ENCODE results near the gene MTRF1L. TPM values are rescaled to one million over a fixed set of nuclear protein-coding genes. Genes with fewer than 3 reads are reported as not detected.

MTRF1L gene
- total and polyA plus RNA-seq, 7 experiments from 2014 or later: 6.1 to 18.1 (median 10.6) TPM

GRCh38 chr6:152943260-152943897 lies 59.1 kb downstream of the MTRF1L start:
- intact Hi-C loops (cut with micrococcal nuclease): no loop called here
- Histone ChIP-seq H3K27ac (ENCODE audit: low read depth, low read length) (no peak overlapping the region), H3K27me3 (ENCODE audit: control insufficient read depth in 2 of 2, insufficient read depth in 2 of 2, low read length in 2 of 2) (no peaks in the 10 kb centered on the region), H3K4me3 (ENCODE audit: low read length) (no peak overlapping the region), H3K4me1 (ENCODE audit: control insufficient read depth in 2 of 2, insufficient read depth in 2 of 2, low read length in 2 of 2) (no peaks in the 10 kb centered on the region), H3K36me3 (ENCODE audit: control insufficient read depth in 2 of 3, insufficient read depth in 3 of 3, low read length in 3 of 3) (no peaks in the 10 kb centered on the region), H3K9me3 (ENCODE audit: control insufficient read depth in 2 of 3, low read length in 3 of 3) (no peaks in the 10 kb centered on the region)
- H3K4me3 Mint-ChIP-seq: no peak overlapping the region
- ATAC-seq (no peak), DNase-seq (no peak)
- CTCF ChIA-PET: interaction anchor here (0.6 kb wide), 1 partner anchor 22 kb away, joined by 3 read pairs; no protein-coding TSS in a partner anchor
- no peak overlapping the region for H3K27ac Mint-ChIP-seq
- no peaks in the 10 kb centered on the region for H3K9me3 Mint-ChIP-seq
- peaks cover 16 to 45% (median 20%) of the 10 kb centered on the region in 5 donors for H3K27me3 Mint-ChIP-seq
- no peaks in the 10 kb centered on the region for H3K36me3 Mint-ChIP-seq
- H3K4me1 Mint-ChIP-seq: peaks cover 0 to 8% (median 6%) of the 10 kb centered on the region in 7 donors
- POLR2A ChIA-PET: no interaction called here

GRCh38 chr6:152942319-152942869 lies 60.1 kb downstream of the MTRF1L start:
- DNase-seq (no peak), ATAC-seq (no peak)
- no peaks in the 10 kb centered on the region for H3K4me1 ChIP-seq (ENCODE audit: control insufficient read depth in 2 of 2, insufficient read depth in 2 of 2, low read length in 2 of 2)
- no peak overlapping the region for H3K4me3 ChIP-seq (ENCODE audit: low read length)
- Mint-ChIP-seq H3K36me3 (no peaks in the 10 kb centered on the region), H3K9me3 (no peaks in the 10 kb centered on the region), H3K4me3 (no peak overlapping the region), H3K27me3 (peaks cover 17 to 35% (median 26%) of the 10 kb centered on the region in 5 donors), H3K27ac (no peak overlapping the region), H3K4me1 (no peaks in the 10 kb centered on the region)
- ChIA-PET CTCF (interaction anchor here (0.6 kb wide), 1 partner anchor 23 kb away, joined by 3 read pairs; no protein-coding TSS in a partner anchor), POLR2A (no interaction called here)
- H3K27ac ChIP-seq (ENCODE audit: low read depth, low read length): no peak overlapping the region
- H3K36me3 ChIP-seq (ENCODE audit: control insufficient read depth in 2 of 3, insufficient read depth in 3 of 3, low read length in 3 of 3): no peaks in the 10 kb centered on the region
- H3K9me3 ChIP-seq (ENCODE audit: control insufficient read depth in 2 of 3, low read length in 3 of 3): no peaks in the 10 kb centered on the region
- intact Hi-C loops (cut with micrococcal nuclease): no loop called here
- H3K27me3 ChIP-seq (ENCODE audit: control insufficient read depth in 2 of 2, insufficient read depth in 2 of 2, low read length in 2 of 2): no peaks in the 10 kb centered on the region

- ChIA-PET CTCF (no interaction called here), POLR2A (no interaction called here)
- Histone ChIP-seq H3K27ac (ENCODE audit: low read depth, low read length) (no peak overlapping the region), H3K4me1 (ENCODE audit: control insufficient read depth in 2 of 2, insufficient read depth in 2 of 2, low read length in 2 of 2) (no peaks in the 10 kb centered on the region), H3K36me3 (ENCODE audit: control insufficient read depth in 2 of 3, insufficient read depth in 3 of 3, low read length in 3 of 3) (no peaks in the 10 kb centered on the region), H3K9me3 (ENCODE audit: control insufficient read depth in 2 of 3, low read length in 3 of 3) (no peaks in the 10 kb centered on the region), H3K27me3 (ENCODE audit: control insufficient read depth in 2 of 2, insufficient read depth in 2 of 2, low read length in 2 of 2) (no peaks in the 10 kb centered on the region), H3K4me3 (ENCODE audit: low read length) (no peak overlapping the region)
- DNase-seq (no peak), ATAC-seq (no peak)
- Mint-ChIP-seq H3K27ac (no peak overlapping the region), H3K4me1 (no peaks in the 10 kb centered on the region), H3K4me3 (no peak overlapping the region), H3K36me3 (no peaks in the 10 kb centered on the region), H3K9me3 (no peaks in the 10 kb centered on the region), H3K27me3 (peaks cover 17 to 29% (median 27%) of the 10 kb centered on the region in 5 donors)
- intact Hi-C loops (cut with micrococcal nuclease): no loop called here
Measured at GRCh38 chr6:152941746-152942145, 60.8 kb downstream of the MTRF1L start.

Other genes starting within 250 kb of the MTRF1L start
- gene FBXO5, start 19.7 kb downstream of the MTRF1L start, total RNA-seq: 10 to 100 TPM in 2 of 5 experiments, 1 to 10 TPM in 3; 3.2 to 50.2 (median 9.2) TPM
- gene FBXO5, start 19.7 kb downstream of the MTRF1L start, polyA plus RNA-seq: 1 to 10 TPM; 5.3 to 9.0 TPM
- under 1 TPM in 1 of 5 experiments, not detected in 4; 0.39 TPM for gene RGS17, start 128.6 kb upstream of the MTRF1L start, total RNA-seq
- gene RGS17, start 128.6 kb upstream of the MTRF1L start, polyA plus RNA-seq: not detected

Measured in naive thymus-derived CD4-positive, alpha-beta T cell (primary cell).